Inferior parietal cortex (tissue), 1 donor: ENCODE results near the gene RPS24.

Experiments
- DNase-seq: peaks from one replicate; pipeline ENCODE4 v3.0.0-alpha.2; 2016; ENCODE audit errors: extremely low spot score

Gene RPS24

DNA sequence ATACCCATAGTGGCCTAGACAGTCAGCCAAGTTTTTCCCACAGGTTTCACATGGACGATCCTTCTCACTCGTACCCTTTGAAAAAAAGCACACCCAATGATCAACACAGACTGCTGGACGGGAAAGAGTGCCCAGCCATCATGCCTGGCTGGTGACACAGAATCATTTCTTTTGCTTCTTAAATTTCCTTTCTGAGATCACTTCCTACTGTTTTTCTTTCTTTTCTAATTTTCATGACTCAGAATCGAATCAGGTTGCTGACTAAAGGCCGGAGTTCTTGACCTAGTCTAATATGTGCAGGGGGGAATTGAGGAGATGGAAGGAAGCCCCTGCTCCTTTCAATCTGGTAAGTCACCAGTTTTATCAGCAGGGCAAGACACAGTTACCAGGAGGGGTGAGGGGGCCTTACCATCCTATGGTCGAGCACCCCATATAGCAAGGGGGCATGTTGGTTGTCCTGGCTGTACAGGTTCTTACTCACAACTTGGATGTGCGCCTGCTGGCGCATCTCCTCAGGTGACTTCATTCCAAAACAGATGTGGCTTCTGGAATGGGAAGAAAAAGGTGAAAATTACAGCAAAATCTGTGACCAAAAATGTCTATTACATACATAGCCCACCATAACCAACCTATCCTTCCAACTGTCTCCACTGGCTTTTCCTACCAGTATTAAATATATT, 7.8 kb upstream of the RPS24 start:
- DNase-seq: no peak

DNA sequence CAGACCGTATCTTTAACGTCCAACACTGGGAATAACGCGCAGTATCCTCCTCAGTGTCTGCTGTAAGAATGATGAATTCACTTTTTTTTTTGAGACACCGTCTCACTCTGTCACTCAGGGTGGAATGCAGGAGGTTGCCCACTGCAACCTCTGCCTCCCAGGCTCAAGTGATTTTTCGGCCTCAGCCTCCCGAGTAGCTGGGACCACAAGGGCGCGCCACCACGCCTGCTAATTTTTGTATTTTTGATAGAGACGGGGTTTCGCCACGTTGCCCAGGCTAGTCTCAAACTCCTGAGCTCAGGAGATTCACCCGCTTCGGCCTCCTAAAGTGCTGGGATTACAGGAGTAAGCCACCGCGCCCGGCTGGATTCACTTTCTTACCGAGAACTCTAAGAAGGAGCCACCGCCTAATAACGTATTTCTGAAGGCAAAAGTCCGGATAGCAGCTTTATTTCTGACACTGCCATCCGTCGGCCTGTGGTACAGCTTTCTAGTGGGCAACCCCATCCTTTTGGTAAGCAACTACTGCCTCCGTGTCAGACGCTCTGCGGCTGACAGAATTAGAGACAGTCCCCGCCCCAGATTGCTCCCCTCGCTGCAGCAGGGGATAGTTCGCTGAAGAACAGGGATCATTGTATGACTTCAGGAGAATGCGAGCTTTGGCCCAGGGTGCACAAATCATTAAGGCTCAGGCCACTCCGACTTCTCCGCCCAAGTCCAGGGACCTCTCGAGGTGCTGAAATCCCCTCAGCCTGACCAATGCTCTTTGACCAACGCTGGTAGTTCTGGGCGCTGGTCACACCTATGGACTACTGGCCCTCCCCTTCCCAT, 5.0 kb upstream of the RPS24 start:
- DNase-seq: no peak

DNA sequence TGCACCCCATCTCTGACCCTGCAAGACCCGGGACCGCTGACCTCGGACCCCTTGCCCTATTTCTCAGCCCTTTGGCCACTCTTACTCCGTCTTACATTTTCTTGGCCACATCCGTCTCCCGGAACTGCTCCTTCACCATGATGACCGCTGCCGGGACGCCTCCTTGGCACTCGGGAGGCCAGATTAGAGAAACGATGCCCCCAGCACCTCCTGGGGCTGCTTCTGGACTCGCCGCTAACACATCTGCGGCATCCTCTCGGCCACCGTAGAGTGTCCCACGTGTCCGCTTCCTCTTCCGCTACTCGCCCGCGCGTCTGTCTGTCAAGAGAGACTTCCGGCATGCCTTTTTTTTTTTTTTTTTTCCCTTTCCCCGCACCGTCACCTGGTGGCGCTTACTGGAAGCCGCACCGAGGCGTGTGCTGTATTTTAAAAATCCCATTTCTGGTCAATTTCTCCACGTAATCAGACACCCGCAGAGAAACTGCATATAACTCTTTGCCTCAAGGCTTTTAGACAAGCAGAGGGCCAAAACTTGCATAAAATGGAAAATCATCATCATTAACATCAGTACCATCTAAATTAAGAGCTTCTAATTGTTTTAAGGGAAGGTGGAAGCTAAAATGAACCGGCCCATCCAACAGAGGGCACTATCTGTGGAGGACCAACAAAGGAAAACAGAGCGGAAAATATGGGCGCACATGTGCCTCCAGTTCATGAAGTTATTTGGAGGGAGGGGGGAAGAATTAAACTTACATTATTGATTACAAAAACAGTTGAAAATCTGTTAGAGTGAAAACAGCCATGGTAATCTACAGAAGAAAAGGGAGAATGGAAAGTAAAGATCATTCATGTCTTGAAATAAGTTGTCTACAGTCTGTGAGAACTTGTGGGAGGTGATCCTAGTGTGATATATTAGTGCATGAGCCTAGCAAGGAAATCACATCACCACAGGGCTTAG, 4.1 kb upstream of the RPS24 start, which contains the start of gene POLR3A:
TSS of gene POLR3A (minus strand) at position 247 of the 958 bp plus-strand sequence. CDS start at position 139, 108 bp downstream.
- peak; percentile 94 for DNase-seq

DNA sequence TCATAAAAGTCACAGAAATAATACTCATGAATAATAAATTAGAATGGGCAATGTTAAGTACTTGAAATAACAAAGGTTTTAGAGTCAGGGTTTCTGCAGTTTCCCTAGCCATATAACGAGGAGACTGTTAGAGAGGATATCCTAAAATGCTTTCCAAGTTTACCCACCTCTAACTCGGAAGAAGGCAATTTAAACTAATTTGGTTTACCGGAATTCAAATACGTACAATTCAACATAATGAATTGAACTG, 351 bp upstream of the RPS24 start:
- DNase-seq: no peak

DNA sequence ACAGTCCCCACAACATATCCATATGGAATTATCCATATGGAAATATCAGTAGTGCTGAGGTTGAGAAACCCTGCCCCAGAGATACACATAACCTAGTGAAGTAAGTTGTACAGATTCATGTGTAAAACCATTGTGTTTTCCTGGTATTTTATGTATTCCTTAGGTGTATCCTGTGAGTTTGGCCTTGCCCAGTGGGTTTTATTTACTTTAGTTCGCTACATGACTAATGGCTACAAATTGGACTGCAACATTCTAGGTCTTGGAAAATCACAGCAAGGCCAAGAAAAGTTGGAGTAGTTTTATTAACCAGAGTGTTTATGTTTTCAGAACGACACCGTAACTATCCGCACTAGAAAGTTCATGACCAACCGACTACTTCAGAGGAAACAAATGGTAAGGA, 1.4 kb downstream of the RPS24 start:
- no peak for DNase-seq

DNA sequence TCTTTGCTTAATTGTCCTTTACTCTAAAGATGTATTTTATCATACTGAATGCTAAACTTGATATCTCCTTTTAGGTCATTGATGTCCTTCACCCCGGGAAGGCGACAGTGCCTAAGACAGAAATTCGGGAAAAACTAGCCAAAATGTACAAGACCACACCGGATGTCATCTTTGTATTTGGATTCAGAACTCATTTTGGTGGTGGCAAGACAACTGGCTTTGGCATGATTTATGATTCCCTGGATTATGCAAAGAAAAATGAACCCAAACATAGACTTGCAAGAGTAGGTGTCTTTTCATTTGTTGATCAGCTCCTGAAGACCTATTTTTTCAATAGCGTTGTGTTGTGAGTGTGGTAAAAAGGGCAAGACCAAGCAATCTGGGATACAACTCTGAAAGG, 1.8 kb downstream of the RPS24 start:
- DNase-seq: no peak

DNA sequence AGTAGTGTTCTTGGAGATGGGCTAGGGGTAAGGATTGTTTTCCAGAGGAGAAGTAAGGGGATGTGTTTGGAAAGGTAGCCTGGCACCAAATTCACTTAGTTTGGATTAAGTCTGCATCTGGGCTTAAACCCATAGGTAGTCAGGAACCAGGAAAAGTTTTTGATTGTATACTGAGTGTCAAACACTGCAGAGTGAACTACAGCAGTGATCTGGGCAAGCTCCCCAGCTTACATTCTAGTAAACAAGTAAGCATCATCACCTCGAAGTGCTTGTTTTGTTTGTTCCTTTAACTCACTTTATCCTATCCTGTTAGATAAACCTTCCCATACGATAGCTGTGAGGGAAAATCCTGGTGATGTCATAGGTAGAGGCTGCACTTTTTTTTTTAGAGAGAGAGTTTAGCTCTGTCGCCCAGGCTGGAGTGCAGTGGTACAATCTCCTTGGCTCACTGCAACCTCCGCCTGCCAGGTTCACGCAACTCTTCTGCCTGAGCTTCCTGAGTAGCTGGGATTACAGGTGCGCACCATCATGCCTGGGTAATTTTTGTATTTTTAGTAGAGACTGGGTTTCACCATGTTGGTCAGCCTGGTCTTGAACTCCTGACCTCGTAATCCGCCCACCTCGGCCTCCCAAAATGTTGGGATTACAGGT, 2.4 kb downstream of the RPS24 start:
- no peak for DNase-seq

DNA sequence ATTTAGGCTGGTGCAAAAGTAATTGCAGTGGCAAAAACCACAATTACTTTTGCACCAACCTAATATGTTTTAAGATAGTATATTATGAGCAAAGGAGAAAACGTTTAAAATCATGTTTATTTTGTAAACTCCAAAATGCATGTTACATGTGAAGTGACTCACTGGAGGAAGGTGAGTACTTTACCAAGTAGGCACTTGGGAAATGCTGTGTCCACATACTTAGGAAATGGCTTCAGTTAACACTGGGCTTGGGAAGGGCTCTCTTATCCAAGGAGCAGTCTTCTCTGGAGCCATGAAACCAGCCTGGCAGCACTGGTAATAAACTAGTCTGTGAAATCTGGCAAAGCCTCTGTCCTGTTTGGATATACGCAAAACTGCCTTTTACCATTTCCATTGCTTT, 4.4 kb downstream of the RPS24 start:
- DNase-seq: no peak

DNA sequence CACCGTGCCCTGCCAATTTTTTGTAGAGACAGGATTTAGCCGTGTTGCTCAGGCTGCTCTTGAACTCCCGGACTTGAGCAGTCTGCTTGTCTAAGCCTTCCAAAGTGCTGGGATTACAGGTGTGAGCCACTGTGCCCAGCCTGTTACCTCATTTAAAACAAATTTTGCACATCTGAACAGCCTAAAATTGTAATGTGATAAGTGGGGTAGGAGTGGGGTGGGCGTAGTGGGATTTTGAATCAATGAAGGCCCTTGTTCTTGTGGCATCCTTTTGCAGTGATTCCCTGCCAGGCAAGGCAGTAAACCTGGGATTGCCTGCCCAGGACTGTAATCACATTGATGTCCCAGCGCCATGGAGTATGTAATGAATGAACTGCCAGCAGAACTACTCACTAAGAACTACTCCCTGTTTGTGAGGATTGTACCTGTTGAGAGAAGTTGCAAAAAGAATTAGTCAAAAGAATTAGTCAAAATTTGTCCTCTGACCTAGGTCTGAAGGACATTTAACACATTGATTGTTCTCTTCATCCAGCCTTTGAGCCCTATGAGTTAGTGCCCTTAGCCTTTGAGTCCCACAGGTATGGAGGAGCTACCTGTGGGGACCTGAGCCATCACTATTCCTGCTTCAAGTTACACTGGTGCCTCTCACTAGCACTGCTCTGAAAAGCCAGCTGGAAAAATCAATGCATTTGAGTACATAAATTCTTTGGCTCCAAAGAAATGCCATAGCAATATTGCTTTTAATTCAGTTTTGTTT, 5.3 kb downstream of the RPS24 start:
- DNase-seq: no peak

DNA sequence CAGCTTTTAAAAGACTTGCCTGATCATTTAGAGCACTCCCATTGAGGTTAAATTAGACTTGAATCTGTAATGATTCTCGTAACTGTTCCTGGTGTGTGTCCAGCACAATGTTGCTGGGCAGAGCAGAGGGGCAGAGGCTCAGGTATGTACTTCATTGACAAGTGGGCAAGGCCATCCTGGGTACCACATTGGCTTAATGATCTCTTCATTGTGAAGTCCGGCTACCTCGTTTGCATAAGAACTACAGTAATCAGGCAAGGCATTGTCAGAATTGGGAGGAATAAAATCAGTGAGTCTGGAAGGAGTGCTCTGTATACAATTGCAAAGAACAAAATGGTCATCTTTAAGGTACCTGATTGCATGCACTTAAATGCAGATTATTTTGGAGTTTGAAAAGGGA, 6.1 kb downstream of the RPS24 start:
- DNase-seq: no peak

DNA sequence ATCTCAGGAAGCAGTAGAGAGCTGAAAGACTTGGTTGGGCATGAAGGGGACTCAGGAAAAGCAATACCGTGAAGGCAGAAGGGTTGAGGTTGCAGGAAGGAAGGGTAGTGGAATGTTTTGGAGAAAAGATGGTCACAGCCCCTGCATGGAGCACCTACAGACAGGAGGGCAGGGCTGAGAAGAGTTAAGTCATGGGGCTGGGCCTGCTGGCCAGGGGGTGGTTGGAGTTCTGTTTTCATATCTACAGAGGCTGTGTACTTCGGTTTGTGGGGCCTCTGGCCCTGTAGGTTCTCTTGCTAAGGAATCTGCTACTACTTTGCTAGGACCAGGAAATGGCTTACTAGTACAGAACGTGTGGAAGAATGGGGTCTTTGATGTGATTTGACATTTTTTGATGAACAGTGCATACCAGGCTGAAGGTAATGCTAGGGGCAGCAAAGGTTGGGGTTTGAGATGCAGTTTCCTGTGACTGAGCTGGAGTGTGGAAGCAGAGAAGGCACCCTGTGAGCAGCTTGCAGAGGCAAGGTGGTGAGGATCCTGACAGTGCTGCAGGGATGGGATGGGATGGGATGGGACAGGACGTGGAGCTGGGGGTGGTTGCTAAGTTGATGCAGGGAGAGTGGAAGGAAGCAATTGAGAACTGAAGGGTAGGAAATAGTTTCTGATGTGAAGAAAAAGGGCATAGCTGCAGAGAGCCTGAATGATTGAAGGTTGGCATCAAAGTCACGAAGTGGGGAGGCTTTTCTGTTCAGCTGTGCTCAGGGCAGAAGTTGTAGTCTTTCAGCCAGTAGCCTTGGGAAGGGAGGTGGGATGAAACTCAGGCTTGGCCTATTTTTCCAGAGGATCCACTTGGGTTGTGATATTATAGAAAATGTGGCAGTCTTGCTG, 7.8 kb downstream of the RPS24 start:
- DNase-seq: no peak

DNA sequence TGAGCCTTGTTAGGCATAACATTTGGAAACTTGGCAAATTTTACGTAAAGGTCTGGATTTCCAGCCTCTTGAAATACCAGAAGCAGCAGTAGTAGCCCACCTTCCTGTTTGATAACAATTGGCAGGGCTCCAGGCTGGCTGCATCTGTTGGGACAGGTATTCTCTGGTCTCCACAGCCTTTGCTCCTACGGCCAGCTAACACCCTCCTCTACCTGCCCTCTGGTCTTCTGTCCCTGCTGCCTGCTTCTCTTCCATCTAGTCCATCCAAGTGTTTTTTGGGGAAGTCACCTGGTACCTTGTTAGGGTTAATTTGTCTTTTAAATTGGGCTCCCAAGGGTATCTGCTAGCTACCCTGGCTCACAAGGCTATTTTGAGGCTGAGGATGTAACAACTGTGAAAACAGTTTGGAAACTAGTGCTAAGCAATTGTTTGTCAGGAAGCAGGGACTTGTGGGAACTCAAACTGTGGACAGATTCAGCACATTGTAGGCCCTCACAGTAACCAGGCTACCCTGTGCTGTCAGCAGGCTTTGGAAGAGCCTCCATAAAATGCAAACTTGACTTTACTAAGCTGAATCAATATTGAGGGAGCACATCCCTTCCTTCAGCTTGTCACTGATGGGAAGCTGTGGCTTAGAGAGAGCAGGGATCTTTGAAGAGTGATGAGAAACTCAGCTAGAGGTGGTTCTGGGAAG, 8.5 kb downstream of the RPS24 start:
- DNase-seq: no peak

DNA sequence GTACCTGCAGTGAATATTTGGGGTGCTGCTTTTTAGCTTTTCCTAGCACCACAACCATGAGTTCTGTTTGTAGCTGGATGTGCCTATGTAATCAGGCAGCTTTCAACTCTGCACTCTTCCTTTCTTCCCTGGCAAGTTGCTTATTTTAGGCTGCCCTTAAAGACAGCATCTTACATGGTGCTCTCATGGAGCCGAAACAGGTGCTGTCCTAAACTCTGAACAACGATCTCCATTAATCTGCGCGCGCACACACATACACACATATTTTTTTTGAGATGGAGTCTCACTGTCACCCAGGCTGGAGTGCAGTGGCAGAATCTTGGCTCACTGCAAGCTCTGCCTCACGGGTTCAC, 9.1 kb downstream of the RPS24 start:
- no peak for DNase-seq

DNA sequence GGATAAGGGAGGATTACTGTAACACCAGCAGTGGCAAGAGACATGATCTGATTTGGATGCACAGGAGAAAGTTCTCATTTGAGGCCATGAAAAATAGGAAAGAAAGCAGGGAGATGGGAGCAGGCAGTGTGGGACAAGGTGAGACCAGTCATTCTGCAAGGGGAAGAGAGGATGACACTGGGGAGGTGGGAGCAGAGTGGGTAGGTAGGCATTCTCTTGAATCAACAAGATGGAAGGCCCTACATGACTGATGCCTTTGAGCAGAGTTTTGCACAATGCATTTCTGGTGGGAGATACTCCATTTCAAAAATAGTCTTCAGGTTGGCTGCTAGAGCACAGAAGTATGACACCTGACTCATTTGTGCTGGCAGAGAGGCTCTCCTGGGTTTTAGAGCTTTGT, 10.5 kb downstream of the RPS24 start:
- no peak for DNase-seq

DNA sequence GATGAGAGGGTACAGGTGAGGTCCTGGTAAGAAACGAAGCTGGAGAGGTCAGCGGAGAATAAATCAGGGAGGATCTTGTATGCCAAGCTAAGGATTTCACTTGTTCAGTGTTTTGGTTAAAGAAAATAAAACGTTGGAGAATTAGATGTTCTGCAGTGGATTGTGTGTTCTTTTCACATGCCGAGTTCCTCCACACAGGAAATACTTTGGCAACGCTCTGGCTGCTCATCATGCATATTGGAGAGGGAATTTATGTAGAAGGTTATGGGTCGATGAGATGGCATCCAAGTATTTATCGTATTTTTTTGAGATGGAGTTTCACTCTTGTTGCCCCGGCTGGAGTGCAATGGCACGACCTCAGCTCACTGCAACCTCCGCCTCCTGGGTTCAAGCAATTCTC, 11.0 kb downstream of the RPS24 start:
- no peak for DNase-seq

DNA sequence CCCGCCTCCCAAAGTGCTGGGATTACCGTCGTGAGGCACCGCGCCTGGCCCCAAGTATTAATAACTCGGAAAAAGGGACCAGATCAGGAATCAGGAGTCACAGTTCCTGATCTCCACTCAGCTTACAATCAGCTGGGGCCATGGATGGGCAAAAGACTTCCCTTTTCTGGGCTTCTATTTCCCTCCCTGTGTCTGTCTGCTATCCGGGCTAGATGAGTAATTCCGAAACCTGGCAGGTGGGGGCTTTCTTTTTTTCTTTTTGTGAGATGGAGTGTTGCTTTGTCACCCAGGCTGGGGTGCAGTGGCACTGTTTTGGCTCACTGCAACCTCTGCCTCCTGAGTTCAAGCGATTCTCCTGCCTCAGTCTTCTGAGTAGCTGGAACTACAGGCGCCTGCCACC, 11.6 kb downstream of the RPS24 start:
- no peak for DNase-seq

DNA sequence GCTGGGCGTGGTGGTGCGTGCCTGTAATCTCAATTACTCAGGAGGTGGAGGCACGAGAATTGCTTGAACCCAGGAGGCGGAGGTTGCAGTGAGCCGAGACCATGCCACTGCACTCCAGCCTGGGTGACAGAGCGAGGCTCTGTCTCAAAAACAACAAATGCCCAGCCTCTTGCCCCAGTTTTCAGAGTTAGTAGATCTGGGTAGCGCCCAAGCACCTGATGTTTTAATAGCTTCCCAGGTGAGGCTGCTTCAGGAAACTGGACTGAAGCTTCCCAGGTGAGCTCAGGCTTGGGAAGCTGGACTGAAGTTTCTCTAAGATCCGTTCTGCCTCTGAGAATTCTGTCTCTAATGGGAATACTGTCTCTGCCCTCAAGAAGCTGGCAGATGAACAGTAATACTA, 12.2 kb downstream of the RPS24 start:
- DNase-seq: no peak

DNA sequence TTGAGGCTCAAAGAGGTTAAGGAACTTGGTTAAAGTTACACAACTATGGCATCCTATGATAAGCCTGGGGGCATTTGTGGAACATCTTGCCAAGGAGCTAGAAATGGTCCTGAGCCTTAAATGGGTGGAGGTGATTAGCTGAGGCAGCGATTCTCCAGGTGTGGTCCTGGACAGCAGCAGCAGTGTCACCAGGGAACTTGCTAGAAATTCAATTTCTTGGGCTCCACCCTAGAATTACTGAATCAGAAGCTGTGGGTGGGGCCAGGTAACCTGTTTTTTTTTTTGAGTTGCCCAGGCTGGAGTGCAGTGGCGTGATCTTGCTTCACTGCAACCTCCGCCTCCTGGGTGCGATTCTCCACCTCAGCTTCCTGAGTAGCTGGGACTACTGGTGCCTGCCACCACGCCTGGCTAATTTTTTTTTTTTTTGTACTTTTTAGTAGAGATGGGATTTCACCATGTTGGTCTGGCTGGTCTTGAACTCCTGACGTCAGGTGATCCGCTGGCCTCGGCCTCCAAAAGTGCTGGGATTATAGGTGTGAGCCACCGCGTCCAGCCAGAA, 13.1 kb downstream of the RPS24 start:
- no peak for DNase-seq

DNA sequence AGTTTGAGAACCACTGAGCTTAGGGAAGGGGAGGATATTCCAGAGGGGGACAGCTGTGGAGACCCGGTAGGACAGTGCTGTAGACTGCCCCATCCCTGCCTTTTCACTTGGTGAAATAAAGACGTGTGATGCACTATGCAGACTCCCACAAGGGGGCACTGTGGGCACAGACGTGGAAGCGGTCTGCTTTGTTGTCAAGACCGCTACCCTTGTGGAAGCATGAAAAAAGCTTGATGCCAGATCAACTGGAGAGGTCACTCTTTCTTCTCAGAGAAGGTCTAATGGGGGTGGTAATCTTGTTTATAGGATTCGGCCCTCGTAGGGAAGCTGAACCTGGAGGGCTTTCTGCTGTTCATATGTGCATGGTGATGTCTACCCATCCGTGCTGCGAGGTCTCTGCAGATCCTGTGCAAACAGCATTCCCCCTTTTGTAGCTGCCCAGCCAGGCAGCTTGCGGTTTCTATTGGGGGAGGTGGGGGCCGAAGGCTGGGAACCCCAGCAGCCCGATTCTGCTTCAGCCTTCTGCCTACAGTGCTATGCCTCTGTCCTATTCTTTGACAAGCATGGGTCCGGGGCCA, 13.7 kb downstream of the RPS24 start:
- peak; percentile 98 for DNase-seq
